Suprapubic skin (tissue), 4 donors: ENCODE results near the gene WDR1. TPM values are rescaled to one million over a fixed set of nuclear protein-coding genes. Genes with fewer than 3 reads are reported as not detected.
A peak's percentile ranks its signal among the peaks of the same experiment; 100 is the strongest.

ENCODE experiments used
- DNase-seq, 2 donors: peaks; one replicate each; pipeline ENCODE4 v3.0.0-alpha.2; 2019; ENCODE audit warnings: low spot score in 2 of 2
- H3K27ac ChIP-seq: fragments of 200-600 bp; sonication (generic); one replicate; pipeline ENCODE4 v1.5.1; 2019
- H3K27me3 ChIP-seq: fragments of 200-600 bp; sonication (generic); one replicate; pipeline ENCODE4 v1.5.1; 2019
- H3K36me3 ChIP-seq: fragments of 200-600 bp; sonication (generic); one replicate; pipeline ENCODE4 v1.5.1; 2019
- H3K4me1 ChIP-seq: fragments of 200-600 bp; sonication (generic); one replicate; pipeline ENCODE4 v1.5.1; 2019
- H3K4me3 ChIP-seq: fragments of 200-600 bp; sonication (generic); one replicate; pipeline ENCODE4 v1.5.1; 2019; ENCODE audit warnings: mild to moderate bottlenecking
- H3K9me3 ChIP-seq: fragments of 200-600 bp; sonication (generic); one replicate; pipeline ENCODE4 v1.5.1; 2019
- CTCF ChIP-seq, 2 donors: fragments of 200-600 bp in 1 of 2; fragments of 450-650 bp in 1 of 2; sonication (generic) in 1 of 2; IDR thresholded peaks; one replicate each; pipeline ENCODE4 v1.5.1; 2016 to 2019; ENCODE audit warnings: antibody characterized with exemption in 2 of 2, mild to moderate bottlenecking in 1 of 2, moderate library complexity in 1 of 2
- EP300 ChIP-seq: sonication (generic); formaldehyde crosslinking; IDR thresholded peaks from one replicate; pipeline ENCODE4 v1.6.1; 2017; ENCODE audit warnings: antibody characterized with exemption
- POLR2A ChIP-seq, 2 donors: fragments of 450-650 bp; IDR thresholded peaks; one replicate each; pipeline ENCODE4 v1.6.1; 2017; ENCODE audit warnings: antibody characterized with exemption in 2 of 2, mild to moderate bottlenecking in 2 of 2, moderate library complexity in 2 of 2
- POLR2AphosphoS5 ChIP-seq, 3 donors: sonication (generic); formaldehyde crosslinking; IDR thresholded peaks; one replicate each; pipeline ENCODE4 v1.6.1; 2017; ENCODE audit warnings: antibody characterized with exemption in 3 of 3
- WGBS: methylation state at CpG from one replicate; pipeline ENCODE4 v1.1.5; 2018; 5-methylcytosine and 5-hydroxymethylcytosine counted together
- total RNA-seq, 4 donors: library from RNA; depleted of rRNA; stranded (reverse); fragments of >200 nt; gene quantifications; one replicate each; pipeline ENCODE4 v1.1.0, GENCODE V29; 2016

Gene WDR1
- total RNA-seq, 4 donors from 2014 or later = 113 to 126 (median 117) TPM

GRCh38 chr4:10031668-10032590 is 84.7 kb downstream of the WDR1 start:
- H3K4me1 ChIP-seq = peaks cover 34% of the 10 kb centered on the region
- no peaks in the 10 kb centered on the region for H3K9me3 ChIP-seq
- 83% methylated on average over 10 of the region's 10 CpGs for WGBS
- no peak for DNase-seq
- no peaks in the 10 kb centered on the region for H3K27me3 ChIP-seq
- no peak overlapping the region for H3K4me3 ChIP-seq
- H3K36me3 ChIP-seq = no peaks in the 10 kb centered on the region
- TF ChIP-seq POLR2AphosphoS5 (IDR thresholded peaks at IDR 0.05) (no peak), POLR2A (IDR thresholded peaks at IDR 0.05) (no peak), CTCF (IDR thresholded peaks at IDR 0.05) (no peak), EP300 (no peak)
- H3K27ac ChIP-seq = no peak overlapping the region

- H3K36me3 ChIP-seq = no peaks in the 10 kb centered on the region
- no peaks in the 10 kb centered on the region for H3K9me3 ChIP-seq
- DNase-seq = no peak
- H3K27me3 ChIP-seq = no peaks in the 10 kb centered on the region
- no peak overlapping the region for H3K27ac ChIP-seq
- TF ChIP-seq CTCF (IDR thresholded peaks at IDR 0.05) = no peak
- TF ChIP-seq POLR2A (IDR thresholded peaks at IDR 0.05) = no peak
- no peak for TF ChIP-seq POLR2AphosphoS5 (IDR thresholded peaks at IDR 0.05)
- TF ChIP-seq EP300 = no peak
- WGBS = 69% methylated on average over 6 of the region's 7 CpGs
- no peak overlapping the region for H3K4me3 ChIP-seq
- H3K4me1 ChIP-seq = peaks cover 34% of the 10 kb centered on the region
Observed at GRCh38 chr4:10030972-10031667, 85.5 kb downstream of the WDR1 start.

GRCh38 chr4:10029403-10029802 is 87.2 kb downstream of the WDR1 start:
- Histone ChIP-seq H3K4me3 (no peak overlapping the region), H3K36me3 (no peaks in the 10 kb centered on the region), H3K27me3 (no peaks in the 10 kb centered on the region), H3K9me3 (no peaks in the 10 kb centered on the region), H3K27ac (no peak overlapping the region), H3K4me1 (peaks cover 33% of the 10 kb centered on the region)
- 100% methylated on average over 4 of the region's 4 CpGs for WGBS
- peak; percentile 4 to 10 for DNase-seq
- TF ChIP-seq CTCF (IDR thresholded peaks at IDR 0.05) (no peak), POLR2A (IDR thresholded peaks at IDR 0.05) (no peak), POLR2AphosphoS5 (IDR thresholded peaks at IDR 0.05) (no peak), EP300 (no peak)

GRCh38 chr4:10028910-10029309 is 87.7 kb downstream of the WDR1 start:
- WGBS = 42% methylated on average over 4 of the region's 4 CpGs
- TF ChIP-seq CTCF (IDR thresholded peaks at IDR 0.05) (no peak), POLR2A (IDR thresholded peaks at IDR 0.05) (no peak), EP300 (no peak), POLR2AphosphoS5 (IDR thresholded peaks at IDR 0.05) (no peak)
- DNase-seq = no peak

GRCh38 chr4:10026485-10026884 is 90.1 kb downstream of the WDR1 start:
- Histone ChIP-seq H3K27me3 (no peaks in the 10 kb centered on the region), H3K9me3 (no peaks in the 10 kb centered on the region), H3K4me1 (peaks cover 33% of the 10 kb centered on the region), H3K36me3 (no peaks in the 10 kb centered on the region), H3K4me3 (no peak overlapping the region), H3K27ac (no peak overlapping the region)
- no peak for DNase-seq
- 80% methylated on average over 9 of the region's 9 CpGs for WGBS
- no peak for TF ChIP-seq POLR2A (IDR thresholded peaks at IDR 0.05)
- no peak for TF ChIP-seq EP300
- TF ChIP-seq CTCF (IDR thresholded peaks at IDR 0.05) = no peak
- no peak for TF ChIP-seq POLR2AphosphoS5 (IDR thresholded peaks at IDR 0.05)

More at GRCh38 chr4:10028910-10029309, 87.7 kb downstream of the WDR1 start:
- Histone ChIP-seq H3K9me3 (no peaks in the 10 kb centered on the region), H3K4me1 (peaks cover 29% of the 10 kb centered on the region), H3K27ac (no peak overlapping the region), H3K4me3 (no peak overlapping the region), H3K27me3 (no peaks in the 10 kb centered on the region), H3K36me3 (no peaks in the 10 kb centered on the region)
